Stimulated activated CD4-positive, alpha-beta T cell treated with anti-CD3 and anti-CD28 coated beads, Interleukin-1b, Interleukin-23, amount 100 ng/mL, for 4 hours (primary cell): ENCODE data around the gene PRUNE2.
"Not testable (repeated sequence)": the region's sequence is repeated elsewhere in the genome, so short reads cannot be mapped to it uniquely, and the experiment has no call there.

ENCODE experiments used
- DNase-seq, 2 donors: peaks; one replicate each; pipeline ENCODE4 v3.0.0-alpha.2; 2020; ENCODE audit warnings: low read depth in 2 of 2

PRUNE2 gene

GRCh38 chr9:76603448-76603895, 302.4 kb downstream of the PRUNE2 start:
- no peak for DNase-seq

DNA sequence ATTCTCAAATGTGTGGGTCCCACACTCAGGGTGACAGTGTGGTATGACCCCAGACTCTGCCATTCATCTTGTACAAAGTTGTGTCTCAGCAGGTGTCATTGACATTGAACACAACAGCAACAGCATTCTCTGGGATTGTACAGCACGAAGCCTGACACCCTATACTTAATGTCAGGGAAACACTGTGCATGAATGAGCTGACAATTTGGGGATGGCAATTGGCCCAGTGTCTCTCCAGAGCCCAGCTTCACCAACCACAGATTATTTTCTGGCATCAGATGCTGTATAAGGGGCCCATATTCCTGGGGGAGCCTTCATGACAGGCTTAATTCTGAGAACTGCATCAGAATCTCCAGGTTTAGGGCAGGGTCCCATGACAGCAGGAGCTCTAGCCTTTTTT, 303.7 kb downstream of the PRUNE2 start:
- no peak for DNase-seq

GRCh38 chr9:76600007-76600615, 305.8 kb downstream of the PRUNE2 start:
- no peak for DNase-seq

GRCh38 chr9:76598981-76599380, 306.9 kb downstream of the PRUNE2 start:
- DNase-seq = no peak

DNA sequence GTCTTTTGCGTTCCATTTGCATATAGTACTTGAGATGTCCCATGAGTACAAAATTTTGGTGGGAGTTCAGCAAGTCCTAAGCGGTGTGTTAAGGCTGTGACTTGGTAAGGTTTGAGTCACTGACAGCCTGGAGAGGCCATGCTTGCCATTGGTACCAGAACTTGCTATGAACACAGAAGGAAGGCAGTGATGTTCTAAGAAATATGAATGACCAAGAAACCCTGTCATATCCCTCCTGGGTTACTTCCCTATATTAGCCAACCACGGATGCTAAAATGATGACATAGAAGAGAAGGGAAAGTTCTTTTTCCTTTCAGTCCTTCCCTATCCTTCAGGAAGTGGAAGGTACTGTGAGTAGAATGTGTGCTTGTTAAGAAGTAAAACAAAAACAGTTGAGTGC, 310.3 kb downstream of the PRUNE2 start:
- no peak for DNase-seq

- no peak for DNase-seq
Measured at GRCh38 chr9:76594764-76595424, 311.0 kb downstream of the PRUNE2 start.

GRCh38 chr9:76593961-76594735, 311.8 kb downstream of the PRUNE2 start:
- not testable (repeated sequence) for DNase-seq

GRCh38 chr9:76592974-76593347, 313.0 kb downstream of the PRUNE2 start:
- no peak for DNase-seq

DNA sequence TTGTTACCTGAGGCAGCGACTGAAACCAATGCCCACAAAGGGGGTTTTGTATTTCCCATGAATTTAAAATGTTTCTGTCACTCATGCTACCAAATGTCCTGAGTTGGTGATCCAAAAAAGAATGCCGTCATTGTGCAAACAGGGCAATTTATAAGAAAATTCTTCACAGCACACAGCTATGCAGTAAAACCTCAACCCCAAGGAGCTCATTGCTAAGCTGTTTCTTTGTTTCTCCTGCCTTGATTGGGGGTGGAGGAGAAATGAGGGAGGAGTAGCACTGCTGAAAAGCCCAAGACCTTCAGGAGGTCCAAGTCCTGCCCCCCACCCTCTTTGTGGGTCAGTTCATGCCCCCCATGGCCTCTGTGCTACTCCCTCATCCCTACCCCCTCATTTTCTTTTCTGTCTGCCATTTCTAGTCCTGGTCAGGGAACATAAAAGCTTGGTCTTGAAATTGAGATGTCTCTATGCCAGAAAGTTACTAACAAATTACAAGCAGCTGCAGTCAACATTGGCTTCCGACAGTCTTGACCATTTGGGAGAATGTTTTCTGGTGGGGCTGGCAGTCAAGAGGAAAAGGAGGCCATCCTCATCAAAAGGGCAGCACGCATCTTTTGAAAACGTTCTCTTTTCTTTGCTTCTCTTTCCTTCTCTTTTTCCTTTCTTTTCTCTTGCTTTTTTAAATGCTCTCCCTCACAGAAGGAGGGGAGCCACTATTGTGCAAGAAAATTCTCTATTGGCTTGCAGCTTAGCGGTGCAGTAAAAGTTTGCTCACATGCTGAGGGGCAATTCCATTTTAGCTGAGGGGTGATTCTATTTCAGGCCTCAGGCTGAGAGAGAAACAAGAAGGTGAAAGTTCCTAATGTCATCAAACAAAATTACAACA, 313.6 kb downstream of the PRUNE2 start:
- DNase-seq = no peak

- DNase-seq = no peak
Measured at GRCh38 chr9:76591256-76591950, 314.5 kb downstream of the PRUNE2 start.

DNA sequence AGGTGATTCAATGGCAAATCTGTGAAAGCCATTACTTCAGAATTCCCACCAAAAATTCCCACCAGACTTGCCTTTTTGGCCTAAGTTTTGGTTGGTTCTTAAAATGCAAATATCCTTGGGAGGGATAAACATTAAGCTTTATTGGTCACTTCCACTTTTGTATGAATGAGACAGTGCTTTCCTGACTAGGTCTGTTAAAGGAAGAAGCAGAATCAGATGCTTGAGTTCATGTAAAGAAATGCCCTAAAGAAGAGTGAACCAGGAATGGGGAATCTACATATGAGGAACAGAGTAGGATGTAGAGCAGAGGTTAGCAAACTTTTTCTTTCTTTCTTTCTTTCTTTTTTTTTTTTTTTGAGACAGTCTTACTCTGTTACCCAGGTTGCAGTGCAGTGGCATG, 317.6 kb downstream of the PRUNE2 start:
- no peak for DNase-seq

DNA sequence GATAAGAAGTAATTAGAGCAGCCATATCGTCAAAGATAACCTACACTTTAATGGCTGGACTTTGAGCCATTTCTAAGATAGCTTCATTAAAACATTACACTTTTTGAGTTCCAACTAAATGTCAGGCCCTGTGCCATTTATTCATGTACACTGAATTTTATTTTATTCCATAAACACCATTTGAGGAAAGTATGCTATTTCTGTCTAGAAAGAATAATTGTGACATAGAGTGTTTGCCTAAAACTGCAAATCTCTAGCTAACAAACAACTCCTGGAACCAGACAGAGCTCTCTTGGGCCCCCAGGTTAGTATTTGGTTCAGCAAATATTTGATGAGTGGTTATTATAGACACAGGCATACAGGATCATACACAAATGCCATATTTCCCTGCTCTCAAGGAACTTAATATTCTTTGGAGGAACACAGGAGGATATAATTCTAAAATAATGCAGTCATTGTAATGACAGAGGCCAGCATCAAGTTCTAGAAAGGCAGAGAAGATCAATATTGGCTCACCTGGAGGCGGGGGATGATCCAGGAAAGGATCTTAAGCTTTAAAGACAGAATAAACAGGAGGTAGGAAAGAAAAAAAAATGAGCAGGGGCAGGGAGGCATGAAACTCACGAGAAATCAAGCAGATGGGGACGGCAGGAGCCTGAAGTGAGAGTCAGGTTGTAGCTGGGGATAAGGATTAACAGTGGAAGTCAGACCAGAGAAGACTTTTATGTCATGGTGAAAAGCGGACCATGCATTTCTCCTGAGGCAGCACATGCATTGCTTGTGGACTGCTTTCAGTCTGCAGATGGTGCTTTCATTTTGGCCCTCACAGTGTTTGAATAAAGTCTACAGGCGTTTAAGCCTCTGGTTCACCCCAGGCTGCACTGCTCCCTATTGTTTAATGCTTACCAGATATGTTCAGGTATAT, 319.3 kb downstream of the PRUNE2 start:
- no peak for DNase-seq

- DNase-seq = no peak
Measured at GRCh38 chr9:76585487-76586389, 320.2 kb downstream of the PRUNE2 start.

DNA sequence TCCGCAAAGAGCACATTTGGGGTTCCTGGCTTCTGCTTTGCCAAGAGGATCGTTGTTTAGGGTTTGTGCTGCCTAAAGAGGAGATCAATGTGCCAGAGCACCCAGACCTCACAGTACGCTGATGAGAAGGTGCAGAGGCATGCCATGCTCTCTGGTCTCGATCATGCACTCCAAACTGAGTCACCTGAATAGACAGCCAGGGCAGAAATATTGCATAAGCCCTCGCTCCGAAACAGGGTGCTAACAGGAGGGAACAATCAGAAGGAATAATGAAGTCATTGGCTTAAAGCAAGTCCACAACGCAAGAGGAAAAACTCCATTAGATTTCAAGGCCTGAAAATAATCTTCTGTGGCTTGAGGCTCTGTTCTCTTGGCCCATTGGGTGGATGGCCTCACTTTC, 322.7 kb downstream of the PRUNE2 start:
- no peak for DNase-seq

- DNase-seq = no peak
Measured at GRCh38 chr9:76581731-76582130, 324.2 kb downstream of the PRUNE2 start.

GRCh38 chr9:76580820-76581219, 325.1 kb downstream of the PRUNE2 start:
- no peak for DNase-seq

GRCh38 chr9:76580188-76580587, 325.7 kb downstream of the PRUNE2 start:
- DNase-seq = no peak

GRCh38 chr9:76576344-76576743, 329.6 kb downstream of the PRUNE2 start:
- peak in 1 of 2 donors; percentile 18 for DNase-seq

DNA sequence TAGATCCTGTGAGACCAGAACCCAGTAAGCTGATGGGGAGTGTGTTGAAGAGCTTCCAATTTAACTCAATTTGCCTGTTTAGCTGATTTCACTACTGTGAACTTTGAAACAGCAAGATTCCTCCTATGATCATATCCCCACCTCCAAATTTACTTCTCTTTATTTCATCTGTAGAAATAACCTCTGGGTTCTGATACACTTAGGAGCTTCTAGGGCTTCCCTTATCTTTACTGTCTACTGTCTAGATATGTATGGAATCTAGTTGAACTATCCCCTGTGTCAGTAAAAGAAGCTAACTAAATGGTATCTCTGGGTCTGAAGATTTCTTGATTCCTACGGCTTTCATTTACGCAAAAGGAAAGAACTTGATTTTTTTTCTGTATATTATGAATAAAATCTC, 330.2 kb downstream of the PRUNE2 start:
- DNase-seq = no peak
